ENCODE data around the gene KCTD2.

Gene KCTD2, protein sequence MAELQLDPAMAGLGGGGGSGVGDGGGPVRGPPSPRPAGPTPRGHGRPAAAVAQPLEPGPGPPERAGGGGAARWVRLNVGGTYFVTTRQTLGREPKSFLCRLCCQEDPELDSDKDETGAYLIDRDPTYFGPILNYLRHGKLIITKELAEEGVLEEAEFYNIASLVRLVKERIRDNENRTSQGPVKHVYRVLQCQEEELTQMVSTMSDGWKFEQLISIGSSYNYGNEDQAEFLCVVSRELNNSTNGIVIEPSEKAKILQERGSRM

GRCh38 chr17:75046407-75047289, at the start of gene KCTD2, which contains the start of gene ATP5PD:
Gene KCTD2 (plus strand): TSS chr17:75047225. CDS start chr17:75047251, 26 bp downstream.
Gene ATP5PD (minus strand): TSS chr17:75046969. CDS start chr17:75042650, 4,319 bp downstream.
- peak; percentile 92 for DNase-seq (ENCODE audit: low read depth)
- peak within 1 kb of the TSS; percentile 92 for H3K4me3 ChIP-seq (ENCODE audit: low read length)
- TF ChIP-seq, protein P1, sequence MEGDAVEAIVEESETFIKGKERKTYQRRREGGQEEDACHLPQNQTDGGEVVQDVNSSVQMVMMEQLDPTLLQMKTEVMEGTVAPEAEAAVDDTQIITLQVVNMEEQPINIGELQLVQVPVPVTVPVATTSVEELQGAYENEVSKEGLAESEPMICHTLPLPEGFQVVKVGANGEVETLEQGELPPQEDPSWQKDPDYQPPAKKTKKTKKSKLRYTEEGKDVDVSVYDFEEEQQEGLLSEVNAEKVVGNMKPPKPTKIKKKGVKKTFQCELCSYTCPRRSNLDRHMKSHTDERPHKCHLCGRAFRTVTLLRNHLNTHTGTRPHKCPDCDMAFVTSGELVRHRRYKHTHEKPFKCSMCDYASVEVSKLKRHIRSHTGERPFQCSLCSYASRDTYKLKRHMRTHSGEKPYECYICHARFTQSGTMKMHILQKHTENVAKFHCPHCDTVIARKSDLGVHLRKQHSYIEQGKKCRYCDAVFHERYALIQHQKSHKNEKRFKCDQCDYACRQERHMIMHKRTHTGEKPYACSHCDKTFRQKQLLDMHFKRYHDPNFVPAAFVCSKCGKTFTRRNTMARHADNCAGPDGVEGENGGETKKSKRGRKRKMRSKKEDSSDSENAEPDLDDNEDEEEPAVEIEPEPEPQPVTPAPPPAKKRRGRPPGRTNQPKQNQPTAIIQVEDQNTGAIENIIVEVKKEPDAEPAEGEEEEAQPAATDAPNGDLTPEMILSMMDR (conservative IDR thresholded peaks at IDR 0.05; ENCODE audit: low read depth, low read length), result no peak

GRCh38 chr17:74998783-74999182, 48.2 kb upstream of the KCTD2 start:
- TF ChIP-seq, protein P1 (conservative IDR thresholded peaks at IDR 0.05; ENCODE audit: low read depth, low read length), result no peak
- no peak overlapping the region for H3K4me3 ChIP-seq (ENCODE audit: low read length)
- DNase-seq (ENCODE audit: low read depth), result no peak

GRCh38 chr17:74999523-74999922, 47.5 kb upstream of the KCTD2 start:
- H3K4me3 ChIP-seq (ENCODE audit: low read length), result no peak overlapping the region
- TF ChIP-seq, protein P1 (conservative IDR thresholded peaks at IDR 0.05; ENCODE audit: low read depth, low read length), result no peak

GRCh38 chr17:75001915-75002843, 44.8 kb upstream of the KCTD2 start:
- H3K4me3 ChIP-seq (ENCODE audit: low read length), result no peak overlapping the region
- DNase-seq (ENCODE audit: low read depth), result no peak
- TF ChIP-seq, protein P1 (conservative IDR thresholded peaks at IDR 0.05; ENCODE audit: low read depth, low read length), result no peak

More at GRCh38 chr17:74999523-74999922, 47.5 kb upstream of the KCTD2 start:
- no peak for DNase-seq (ENCODE audit: low read depth)

GRCh38 chr17:75003070-75003956, 43.7 kb upstream of the KCTD2 start:
- no peak for DNase-seq (ENCODE audit: low read depth)
- no peak overlapping the region for H3K4me3 ChIP-seq (ENCODE audit: low read length)
- TF ChIP-seq, protein P1 (conservative IDR thresholded peaks at IDR 0.05; ENCODE audit: low read depth, low read length), result no peak

DNA sequence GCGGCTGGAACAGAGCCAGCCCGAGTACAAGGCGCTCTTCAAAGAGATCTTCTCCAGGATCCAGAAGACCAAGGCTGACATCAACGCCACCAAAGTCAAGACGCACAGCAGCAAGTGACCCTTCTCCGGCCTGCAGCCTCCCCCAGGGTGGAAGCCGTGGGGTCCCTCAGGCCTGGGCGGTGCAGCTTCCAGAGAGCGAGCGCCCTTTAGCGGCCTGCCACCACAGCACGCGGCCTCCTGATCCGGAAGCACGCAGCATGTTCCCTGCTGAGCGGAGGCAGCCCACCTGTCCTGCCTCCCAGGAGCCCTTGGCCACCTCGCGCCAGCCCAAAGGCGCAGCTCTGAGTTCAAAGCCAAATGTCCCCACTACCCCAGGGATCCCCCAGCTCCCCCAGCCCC, 43.1 kb upstream of the KCTD2 start:
- DNase-seq (ENCODE audit: low read depth), result no peak
- TF ChIP-seq, protein P1 (conservative IDR thresholded peaks at IDR 0.05; ENCODE audit: low read depth, low read length), result no peak
- no peak overlapping the region for H3K4me3 ChIP-seq (ENCODE audit: low read length)

All from retinal pigment epithelial cell (primary cell).